ENCODE results near the gene SPTBN4. TPM values are rescaled to one million over a fixed set of nuclear protein-coding genes. Genes with fewer than 3 reads are reported as not detected.

Gene SPTBN4
- polyA plus RNA-seq, 1 of the 3 experiments (the other 2 are of a cell fraction) = 3.1 TPM

- TF ChIP-seq MAX (IDR thresholded peaks at IDR 0.05; ENCODE audit: low read depth) (peak; percentile 49; the same call in 1 of the 2 replicates), RFX5 (IDR thresholded peaks at IDR 0.05; ENCODE audit: low read length) (no peak), SIN3A (IDR thresholded peaks at IDR 0.05; ENCODE audit: borderline replicate concordance, low read depth, low read length) (no peak), GABPA (IDR thresholded peaks at IDR 0.05; ENCODE audit: low read depth) (peak; percentile 68), PBX3 (IDR thresholded peaks at IDR 0.05) (peak; percentile 99), CHD2 (IDR thresholded peaks at IDR 0.05; ENCODE audit: low read length, partially characterized antibody) (peak; percentile 76), MXI1 (IDR thresholded peaks at IDR 0.05; ENCODE audit: low read depth, low read length) (peak; percentile 52; the same call in 1 of the 2 replicates), TAF1 (IDR thresholded peaks at IDR 0.05; ENCODE audit: borderline replicate concordance, low read depth, low read length) (peak; percentile 70; the same call in 1 of the 2 replicates), ELF1 (IDR thresholded peaks at IDR 0.05) (peak; percentile 99), FOSL2 (IDR thresholded peaks at IDR 0.05; ENCODE audit: borderline replicate concordance, low read depth) (no peak), POLR2AphosphoS5 (IDR thresholded peaks at IDR 0.05; ENCODE audit: low read depth, low read length) (0 out of 2 replicates have a peak, but pooled peaks have one; percentile 21), TEAD4 (IDR thresholded peaks at IDR 0.05; ENCODE audit: borderline replicate concordance, insufficient read depth) (0 out of 2 replicates have a peak, but pooled peaks have one; percentile 10), IRF3 (IDR thresholded peaks at IDR 0.05; ENCODE audit: low read depth, low read length) (peak; percentile 90)
- 3% methylated on average over 44 of the region's 55 CpGs for WGBS (ENCODE audit: low lambda C conversion rate)
- CTCF ChIA-PET = no interaction called here
- H3K4me3 ChIP-seq (ENCODE audit: low read depth in 2 of 2, low read length in 1 of 2) = peak within 1 kb of the TSS; percentile 70 to 77
- DNase-seq = peak; percentile 98
- H3K9me2 ChIP-seq = no peaks in the 10 kb centered on the region
- H3K79me2 ChIP-seq (ENCODE audit: insufficient read depth) = no peaks in the 10 kb centered on the region
- H2AFZ ChIP-seq (ENCODE audit: low read depth) = peak within 1 kb of the TSS; percentile 90
- no peaks in the 10 kb centered on the region for H3K27me3 ChIP-seq (ENCODE audit: insufficient read depth)
- H3K9ac ChIP-seq = peak within 1 kb of the TSS; percentile 81
- peak within 1 kb of the TSS; percentile 45 to 62; a peak in 2 of 4 replicates for H3K27ac ChIP-seq (ENCODE audit: low read depth in 2 of 2, low read length in 1 of 2)
- H3K4me2 ChIP-seq = peak within 1 kb of the TSS; percentile 92
- peaks cover 4 to 10% of the 10 kb centered on the region in 2 experiments; a peak in 2 of 4 replicates for H3K4me1 ChIP-seq (ENCODE audit: control insufficient read depth in 1 of 2, insufficient read depth in 2 of 2, low read depth in 1 of 2, low read length in 1 of 2)
- POLR2A ChIA-PET = no interaction called here
- H3K36me3 ChIP-seq (replicated peaks in 1 of 2; ENCODE audit: control insufficient read depth in 1 of 2, insufficient read depth in 2 of 2, low read length in 1 of 2) = peaks cover 5 to 17% of the 10 kb centered on the region in 2 experiments
- H3K9me3 ChIP-seq = no peaks in the 10 kb centered on the region
- peaks cover 3% of the 10 kb centered on the region for H3F3A ChIP-seq (replicated peaks; ENCODE audit: insufficient read depth)
- H4K20me1 ChIP-seq (ENCODE audit: insufficient read depth) = no peaks in the 10 kb centered on the region
Measured at GRCh38 chr19:40576585-40577451, 110.0 kb downstream of the SPTBN4 start, which contains the start of gene SHKBP1. Gene SHKBP1 (plus strand): TSS chr19:40576873. CDS start chr19:40576900, 27 bp downstream.
